Heart left ventricle (tissue), 16 donors: ENCODE data around the gene MYO1B. TPM values are rescaled to one million over a fixed set of nuclear protein-coding genes. Genes with fewer than 3 reads are reported as not detected.
A peak's percentile ranks its signal among the peaks of the same experiment; 100 is the strongest.

Experiments
- ATAC-seq, 4 donors: fragments of 200-7000 bp; cut with Tn5 transposase; one replicate each; pipeline ENCODE4 v1.9.1; 2020 to 2022; ENCODE audit warnings: moderate library complexity in 4 of 4, mild to moderate bottlenecking in 3 of 4, moderate number of reproducible peaks in 1 of 4
- DNase-seq, 5 donors: peaks; one replicate each; pipeline ENCODE4 v3.0.0-alpha.2; 2020
- H3K27ac ChIP-seq, 12 donors: fragments of 200-600 bp; sonication (generic) in 4 of 12; one replicate each; pipeline versions ENCODE4 v1.5.0 to v1.8.0; 2016 to 2022; ENCODE audit warnings: mild to moderate bottlenecking in 2 of 12
- H3K27me3 ChIP-seq, 9 donors: fragments of 200-600 bp; sonication (generic) in 2 of 9; one replicate each; pipeline versions ENCODE4 v1.5.1 to v1.8.0; 2016 to 2022; ENCODE audit warnings: mild to moderate bottlenecking in 3 of 9
- H3K36me3 ChIP-seq, 9 donors: fragments of 200-600 bp; sonication (generic) in 2 of 9; one replicate each; pipeline versions ENCODE4 v1.5.0 to v1.8.0; 2018 to 2022; ENCODE audit warnings: mild to moderate bottlenecking in 2 of 9
- H3K4me1 ChIP-seq, 12 donors: fragments of 200-600 bp; sonication (generic) in 4 of 12; one replicate each; pipeline versions ENCODE4 v1.5.0 to v1.8.0; 2016 to 2022; ENCODE audit warnings: mild to moderate bottlenecking in 3 of 12
- H3K4me3 ChIP-seq, 12 donors: fragments of 200-600 bp; sonication (generic) in 4 of 12; one replicate each; pipeline versions ENCODE4 v1.5.0 to v1.8.0; 2017 to 2022; ENCODE audit warnings: mild to moderate bottlenecking in 9 of 12, moderate library complexity in 4 of 12
- H3K9me3 ChIP-seq, 12 donors: fragments of 200-600 bp; sonication (generic) in 4 of 12; one replicate each; pipeline versions ENCODE4 v1.5.0 to v1.8.0; 2016 to 2022; ENCODE audit warnings: mild to moderate bottlenecking in 1 of 12
- POLR2A ChIP-seq, 2 donors: fragments of 450-650 bp; IDR thresholded peaks; one replicate each; pipeline ENCODE4 v1.6.1; 2017; ENCODE audit warnings: antibody characterized with exemption in 2 of 2, mild to moderate bottlenecking in 2 of 2, moderate library complexity in 2 of 2
- WGBS, 4 donors: extraction: QIAGEN DNeasy Blood & Tissue Kit in 2 of 4; methylation state at CpG; one replicate each; pipeline versions ENCODE4 v1.1.5 to v1.1.7; 2013 to 2018; 5-methylcytosine and 5-hydroxymethylcytosine counted together
- intact Hi-C, 10 donors: fragments of 100-400 bp; cut with DNase I; formaldehyde crosslinking; loops; one replicate each; pipeline versions ENCODE4 v1.11.1 to v1.14.2; 2022
- polyA plus RNA-seq, 2 donors: library from polyadenylated mRNA; stranded (reverse); fragments of 200-250 nt; gene quantifications; one replicate each; pipeline ENCODE4 v1.2.3, GENCODE V29; 2013
- total RNA-seq, 9 donors: library from RNA; depleted of rRNA in 2 of 9; stranded (reverse); fragments of >200 nt in 2 of 9; fragmentation: NEBNext Ultra II Directional in 3 of 9; extraction: Animal tissue kit (Norgen Biotek cat#: 25700) in 3 of 9; gene quantifications; one replicate each; pipeline versions ENCODE4 v1.1.0 to v1.2.4, GENCODE V29; 2016 to 2023
- TF ChIP-seq, protein P1 (sequence below), 12 donors: fragments of 200-600 bp; sonication (generic) in 4 of 12; IDR thresholded peaks; one replicate each; pipeline versions ENCODE4 v1.5.0 to v1.8.0; 2018 to 2022; ENCODE audit warnings: antibody characterized with exemption in 12 of 12, mild to moderate bottlenecking in 5 of 12
- donor health status: ischemic (EF 13 %, LVEDD 7.1; RV severe dilation, severe dysfunction).
- donor health status: healthy with polysubstance abuse.
- donor health status: DM: no; HTN: yes; CAD: no.
- donor health status: DM: no; HTN: no; CAD: no.
- donor health status: ischemic (EF 25% LVEDD 6.9; RV normal size, moderate dysfunction).
- donor health status: ischemic (EF 25% LVEDD 5.7; RV mildly dilated, moderate dysfunction).
- donor health status: healthy.
- donor health status: DM: yes; HTN: yes; CAD: no.
- donor health status: ischemic (EF 35%, LVEDD 5.7; RV mildly dilated, moderate dysfunction).
- donor health status: nonischemic (EF 11% LVEDD 7.7; RV severe dilation, severe dysfunction).
- donor health status: DM: yes; HTN: yes; CAD: no.
- donor health status: PGD.
- donor health status: ischemic (EF 29% LVEDD 5.4; RV normal size, mild dysfunction).
- donor health status: nonischemic (EF 23%, LVEDD 6.1; RV moderate dilation, normal function).

MYO1B gene
- total and polyA plus RNA-seq, 11 donors: 7.8 to 47.3 (median 15.8) TPM

GRCh38 chr2:191252699-191253098, 7.5 kb downstream of the MYO1B start:
- intact Hi-C loops: no loop called here
- Histone ChIP-seq H3K36me3 (no peaks in the 10 kb centered on the region), H3K9me3 (no peaks in the 10 kb centered on the region), H3K27ac (no peak overlapping the region), H3K27me3 (no peaks in the 10 kb centered on the region), H3K4me3 (no peak overlapping the region), H3K4me1 (peaks cover 0 to 79% (median 23%) of the 10 kb centered on the region in 12 donors)
- ATAC-seq (no peak), DNase-seq (no peak)
- WGBS, 4 donors: 80 to 91% (median 87%) methylated on average over 2 of the region's 2 CpGs
- TF ChIP-seq, protein P1, sequence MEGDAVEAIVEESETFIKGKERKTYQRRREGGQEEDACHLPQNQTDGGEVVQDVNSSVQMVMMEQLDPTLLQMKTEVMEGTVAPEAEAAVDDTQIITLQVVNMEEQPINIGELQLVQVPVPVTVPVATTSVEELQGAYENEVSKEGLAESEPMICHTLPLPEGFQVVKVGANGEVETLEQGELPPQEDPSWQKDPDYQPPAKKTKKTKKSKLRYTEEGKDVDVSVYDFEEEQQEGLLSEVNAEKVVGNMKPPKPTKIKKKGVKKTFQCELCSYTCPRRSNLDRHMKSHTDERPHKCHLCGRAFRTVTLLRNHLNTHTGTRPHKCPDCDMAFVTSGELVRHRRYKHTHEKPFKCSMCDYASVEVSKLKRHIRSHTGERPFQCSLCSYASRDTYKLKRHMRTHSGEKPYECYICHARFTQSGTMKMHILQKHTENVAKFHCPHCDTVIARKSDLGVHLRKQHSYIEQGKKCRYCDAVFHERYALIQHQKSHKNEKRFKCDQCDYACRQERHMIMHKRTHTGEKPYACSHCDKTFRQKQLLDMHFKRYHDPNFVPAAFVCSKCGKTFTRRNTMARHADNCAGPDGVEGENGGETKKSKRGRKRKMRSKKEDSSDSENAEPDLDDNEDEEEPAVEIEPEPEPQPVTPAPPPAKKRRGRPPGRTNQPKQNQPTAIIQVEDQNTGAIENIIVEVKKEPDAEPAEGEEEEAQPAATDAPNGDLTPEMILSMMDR (IDR thresholded peaks at IDR 0.05): no peak
- TF ChIP-seq POLR2A (IDR thresholded peaks at IDR 0.05): no peak

- H3K27ac ChIP-seq: no peak overlapping the region
- no peak overlapping the region for H3K4me3 ChIP-seq
- peaks cover 0 to 73% (median 22%) of the 10 kb centered on the region in 12 donors for H3K4me1 ChIP-seq
- intact Hi-C loops: no loop called here
- TF ChIP-seq POLR2A (IDR thresholded peaks at IDR 0.05): no peak
- TF ChIP-seq, protein P1 (IDR thresholded peaks at IDR 0.05): no peak
- H3K36me3 ChIP-seq: no peaks in the 10 kb centered on the region
- no peaks in the 10 kb centered on the region for H3K27me3 ChIP-seq
- H3K9me3 ChIP-seq: no peaks in the 10 kb centered on the region
- WGBS, 4 donors: 93 to 95% (median 94%) methylated on average over 2 of the region's 2 CpGs
- ATAC-seq (no peak), DNase-seq (no peak)
These were observed 8.3 kb downstream of the MYO1B start for GRCh38 chr2:191253476-191253875.

DNA sequence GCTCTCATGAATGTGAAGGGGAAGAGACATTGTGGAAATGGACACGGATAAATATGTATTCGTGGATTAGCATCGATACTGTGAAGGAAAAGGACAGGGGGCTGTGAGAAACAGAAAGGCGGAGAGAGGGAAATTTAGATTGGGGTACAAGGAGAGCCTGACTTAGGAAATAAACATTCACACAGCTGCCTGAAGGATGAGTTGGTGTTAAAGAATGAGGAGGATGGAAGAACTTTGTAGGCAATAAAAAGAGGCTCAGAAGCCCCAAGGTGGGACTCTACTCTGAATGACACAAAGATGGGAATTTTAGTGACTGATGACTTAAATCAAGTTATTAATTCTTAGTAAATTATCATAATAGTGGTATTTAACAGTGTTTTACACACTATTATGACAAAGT, 10.1 kb downstream of the MYO1B start:
- H3K9me3 ChIP-seq: no peaks in the 10 kb centered on the region
- no peak overlapping the region for H3K27ac ChIP-seq
- intact Hi-C loops: no loop called here
- ATAC-seq (no peak), DNase-seq (no peak)
- TF ChIP-seq, protein P1 (IDR thresholded peaks at IDR 0.05): no peak
- TF ChIP-seq POLR2A (IDR thresholded peaks at IDR 0.05): no peak
- H3K4me1 ChIP-seq: peaks cover 0 to 59% (median 16%) of the 10 kb centered on the region in 12 donors
- H3K36me3 ChIP-seq: no peaks in the 10 kb centered on the region
- H3K27me3 ChIP-seq: no peaks in the 10 kb centered on the region
- 73 to 84% (median 80%) methylated on average over 4 of the region's 4 CpGs for WGBS, 4 donors
- H3K4me3 ChIP-seq: no peak overlapping the region

- ATAC-seq: peak in 2 of 4 donors; percentile 10 to 18
- no peak overlapping the region for H3K27ac ChIP-seq
- no peaks in the 10 kb centered on the region for H3K36me3 ChIP-seq
- WGBS, 4 donors: 59 to 74% (median 66%) methylated on average over 7 of the region's 7 CpGs
- no peaks in the 10 kb centered on the region for H3K27me3 ChIP-seq
- no peak overlapping the region for H3K4me3 ChIP-seq
- H3K4me1 ChIP-seq: peaks cover 0 to 54% (median 16%) of the 10 kb centered on the region in 12 donors
- intact Hi-C loops: no loop called here
- TF ChIP-seq, protein P1 (IDR thresholded peaks at IDR 0.05): no peak
- TF ChIP-seq POLR2A (IDR thresholded peaks at IDR 0.05): no peak
- DNase-seq: no peak
- H3K9me3 ChIP-seq: no peaks in the 10 kb centered on the region
These were observed 10.6 kb downstream of the MYO1B start for GRCh38 chr2:191255756-191256312.
